ENCODE data around the gene DRP2. TPM values are rescaled to one million over a fixed set of nuclear protein-coding genes. Genes with fewer than 3 reads are reported as not detected.

DRP2 gene
- total and polyA plus RNA-seq, 2 of the 4 experiments (the other 2 are of a cell fraction), result 7.0 to 7.9 TPM

GRCh38 chrX:101220662-101221260, 1.2 kb downstream of the DRP2 start:
- in situ Hi-C loops (cut with MboI; ENCODE audit: low sequenced_read_pairs) (no loop called here), dilution Hi-C loops (cut with HindIII; ENCODE audit: low sequenced_read_pairs, unreplicated experiment) (no loop called here), intact Hi-C loops (cut with micrococcal nuclease) (no loop called here)
- H2AK9ac ChIP-seq (replicated peaks; ENCODE audit: low read depth, low read length, poor library complexity), result no peak overlapping the region
- H3K56ac ChIP-seq (ENCODE audit: extremely low read depth, insufficient read depth, low read length), result no peak overlapping the region
- H3K27me3 ChIP-seq (ENCODE audit: control insufficient read depth, insufficient read depth, low read length), result peaks cover 2% of the 10 kb centered on the region; the same call in 1 of the 2 replicates
- no peaks in the 10 kb centered on the region for H4K20me1 ChIP-seq (ENCODE audit: insufficient read depth, low read length)
- H2AFZ ChIP-seq (replicated peaks; ENCODE audit: low read length, poor library complexity), result peak overlapping the region; percentile 55
- H2BK20ac ChIP-seq (ENCODE audit: low read depth, low read length), result no peak overlapping the region
- peak overlapping the region; percentile 23; the same call in 1 of the 2 replicates for H4K5ac ChIP-seq (ENCODE audit: low read depth, low read length)
- H2AK5ac ChIP-seq (ENCODE audit: low read depth, low read length), result 0 out of 2 replicates have a peak overlapping the region, but pooled peaks have one; percentile 9
- H3K27ac ChIP-seq (ENCODE audit: insufficient read depth, low read length), result no peak overlapping the region
- peak overlapping the region; percentile 18; the same call in 1 of the 2 replicates for H3K14ac ChIP-seq (replicated peaks; ENCODE audit: low read depth, low read length)
- H3K36me3 ChIP-seq (ENCODE audit: control insufficient read depth, insufficient read depth, low read length), result no peaks in the 10 kb centered on the region
- BruUV-seq (replicated peaks), result no TSS peak
- peaks cover 0 to 4% of the 10 kb centered on the region in 2 experiments; a peak in 1 of 4 replicates for H3K79me1 ChIP-seq (ENCODE audit: low read depth in 1 of 2, low read length in 2 of 2)
- DNase-seq (peak; percentile 8), ATAC-seq (ENCODE audit: low read depth) (no peak)
- ChIA-PET CTCF (no interaction called here), POLR2A (ENCODE audit: unreplicated experiment) (no interaction called here)
- H3K9me1 ChIP-seq (ENCODE audit: insufficient read depth, low read length), result no peaks in the 10 kb centered on the region
- H3K4me2 ChIP-seq (ENCODE audit: low read depth, low read length), result peak overlapping the region; percentile 78
- H2BK5ac ChIP-seq (ENCODE audit: low read depth, low read length, poor library complexity, severe bottlenecking), result no peak overlapping the region
- peak overlapping the region; percentile 83; the same call in 1 of the 2 replicates for H3K18ac ChIP-seq (ENCODE audit: low read depth, low read length)
- H2BK15ac ChIP-seq (ENCODE audit: low read depth, low read length), result 0 out of 3 replicates have a peak overlapping the region, but pooled peaks have one; percentile 41
- peak overlapping the region; percentile 20; the same call in 1 of the 2 replicates for H3K4me3 ChIP-seq (ENCODE audit: insufficient read depth, low read depth, low read length)
- no CpG with 5 or more reads among the region's 4 CpGs for WGBS, 2 experiments (ENCODE audit: extremely low coverage in 2 of 2, insufficient read length in 1 of 2)
- peaks cover 8% of the 10 kb centered on the region for H3K4me1 ChIP-seq (ENCODE audit: control insufficient read depth, insufficient read depth, low read length)
- H3K4ac ChIP-seq (ENCODE audit: low read depth, low read length), result peak overlapping the region; percentile 51; the same call in 1 of the 2 replicates
- peak overlapping the region; percentile 18; the same call in 1 of the 2 replicates for H3K23ac ChIP-seq (ENCODE audit: low read depth, low read length)
- peak overlapping the region; percentile 47; the same call in 1 of the 2 replicates for H2BK120ac ChIP-seq (ENCODE audit: low read depth, low read length)
- H3K9ac ChIP-seq (ENCODE audit: low read depth, low read length), result peak overlapping the region; percentile 24
- H3K9me3 ChIP-seq (ENCODE audit: control insufficient read depth, insufficient read depth, low read length), result no peaks in the 10 kb centered on the region
- 0 out of 2 replicates have a peak overlapping the region, but pooled peaks have one; percentile 25 for H4K91ac ChIP-seq (ENCODE audit: insufficient read depth, low read depth, low read length)
- H4K8ac ChIP-seq (ENCODE audit: low read depth in 2 of 2, low read length in 2 of 2), result peak overlapping the region; percentile 22 to 92; a peak in 1 of 4 replicates
- TF ChIP-seq MAZ (IDR thresholded peaks at IDR 0.05; ENCODE audit: borderline replicate concordance, low read depth, low read length) (no peak), NFE2L2 (IDR thresholded peaks at IDR 0.05; ENCODE audit: low read depth, low read length) (no peak), RAD21 (IDR thresholded peaks at IDR 0.05; ENCODE audit: low read length) (no peak), SMC3 (IDR thresholded peaks at IDR 0.05; ENCODE audit: low read depth, low read length) (no peak), POLR2A (IDR thresholded peaks at IDR 0.05; ENCODE audit: low read depth, low read length) (no peak), ELK1 (IDR thresholded peaks at IDR 0.05; ENCODE audit: borderline replicate concordance, low read depth, low read length) (no peak), MXI1 (IDR thresholded peaks at IDR 0.05; ENCODE audit: borderline replicate concordance, low read depth, low read length) (no peak), RCOR1 (IDR thresholded peaks at IDR 0.05; ENCODE audit: insufficient replicate concordance, low read length) (no peak), CTCF (conservative IDR thresholded peaks at IDR 0.05; ENCODE audit: low read depth, low read length) (no peak), USF2 (IDR thresholded peaks at IDR 0.05; ENCODE audit: low read depth, low read length) (no peak), CEBPB (IDR thresholded peaks at IDR 0.05; ENCODE audit: low read depth, low read length) (no peak), CHD1 (IDR thresholded peaks at IDR 0.05; ENCODE audit: low read depth, low read length) (no peak), MAFK (IDR thresholded peaks at IDR 0.05; ENCODE audit: low read depth, low read length) (no peak), BHLHE40 (IDR thresholded peaks at IDR 0.05; ENCODE audit: low read depth, low read length) (no peak), RFX5 (IDR thresholded peaks at IDR 0.05; ENCODE audit: low read depth, low read length) (no peak)

Measured in IMR-90 (cell line).